Trophoblast cell (in vitro differentiated cells and primary cell): ENCODE measurements around the gene VPS45.

Experiments used
- DNase-seq, 2 donors: peaks; one replicate each; pipeline ENCODE4 v3.0.0-alpha.2; 2016
- H2AFZ ChIP-seq: 2 replicates; pipeline ENCODE4 v1.6.1; 2013; ENCODE audit warnings: low read length, moderate library complexity, mild to moderate bottlenecking; ENCODE audit not compliant: insufficient read depth, poor library complexity
- H2AK5ac ChIP-seq: 2 replicates; pipeline ENCODE4 v1.6.1; 2013; ENCODE audit warnings: mild to moderate bottlenecking, low read length
- H2BK120ac ChIP-seq: 2 replicates; pipeline ENCODE4 v1.6.1; 2013; ENCODE audit warnings: low read length, mild to moderate bottlenecking, moderate library complexity; ENCODE audit not compliant: insufficient read depth, poor library complexity
- H2BK12ac ChIP-seq: 2 replicates; pipeline ENCODE4 v1.6.1; 2013; ENCODE audit warnings: mild to moderate bottlenecking, low read length, moderate library complexity
- H2BK5ac ChIP-seq: 2 replicates; pipeline ENCODE4 v1.6.1; 2013; ENCODE audit warnings: low read length, low read depth, moderate library complexity, mild to moderate bottlenecking; ENCODE audit not compliant: poor library complexity
- H3K14ac ChIP-seq: 2 replicates; pipeline ENCODE4 v1.6.1; 2013; ENCODE audit warnings: mild to moderate bottlenecking, low read length
- H3K18ac ChIP-seq: 2 replicates; pipeline ENCODE4 v1.6.1; 2013; ENCODE audit warnings: mild to moderate bottlenecking, low read length
- H3K23ac ChIP-seq: 2 replicates; pipeline ENCODE4 v1.6.1; 2013; ENCODE audit warnings: low read length
- H3K27ac ChIP-seq: 2 replicates; pipeline ENCODE4 v1.5.1; 2013; ENCODE audit warnings: low read depth, mild to moderate bottlenecking, inconsistent platforms, low read length, moderate library complexity
- H3K27me3 ChIP-seq: 2 replicates; pipeline ENCODE4 v1.6.1; 2013; ENCODE audit warnings: inconsistent platforms, mild to moderate bottlenecking, low read length, moderate library complexity; ENCODE audit not compliant: insufficient read depth
- H3K36me3 ChIP-seq, 2 experiments: 1 replicate in 1 of 2; 2 replicates in 1 of 2; pipeline ENCODE4 v1.6.1; 2013; ENCODE audit warnings: low read length in 2 of 2, mild to moderate bottlenecking in 2 of 2, moderate library complexity in 1 of 2; ENCODE audit not compliant: insufficient read depth in 2 of 2, control insufficient read depth in 1 of 2
- H3K4ac ChIP-seq: 2 replicates; pipeline ENCODE4 v1.6.1; 2013; ENCODE audit warnings: low read depth, mild to moderate bottlenecking, low read length, moderate library complexity
- H3K4me1 ChIP-seq, 2 experiments: 1 replicate in 1 of 2; 2 replicates in 1 of 2; pipeline ENCODE4 v1.6.1; 2013; ENCODE audit warnings: low read length in 2 of 2, mild to moderate bottlenecking in 2 of 2, moderate library complexity in 1 of 2; ENCODE audit not compliant: insufficient read depth in 2 of 2, control insufficient read depth in 1 of 2
- H3K4me2 ChIP-seq: 2 replicates; pipeline ENCODE4 v1.6.1; 2013; ENCODE audit warnings: inconsistent platforms, mild to moderate bottlenecking, low read length, moderate library complexity
- H3K4me3 ChIP-seq: 2 replicates; pipeline ENCODE4 v1.5.1; 2013; ENCODE audit warnings: mild to moderate bottlenecking, low read depth, low read length, inconsistent platforms
- H3K79me1 ChIP-seq: one replicate; pipeline ENCODE4 v1.6.1; 2013; ENCODE audit warnings: low read length
- H3K79me2 ChIP-seq: 2 replicates; pipeline ENCODE4 v1.6.1; 2013; ENCODE audit warnings: low read length, mild to moderate bottlenecking; ENCODE audit not compliant: control insufficient read depth, insufficient read depth, poor library complexity
- H3K9ac ChIP-seq: 2 replicates; pipeline ENCODE4 v1.6.1; 2013; ENCODE audit warnings: mild to moderate bottlenecking, low read length
- H3K9me3 ChIP-seq: 2 replicates; pipeline ENCODE4 v1.6.1; 2013; ENCODE audit warnings: low read depth, mild to moderate bottlenecking, control low read depth, inconsistent platforms, low read length; ENCODE audit not compliant: insufficient read depth
- H4K12ac ChIP-seq: 2 replicates; pipeline ENCODE4 v1.6.1; 2013; ENCODE audit warnings: low read depth, mild to moderate bottlenecking, low read length, moderate library complexity
- H4K8ac ChIP-seq: 2 replicates; pipeline ENCODE4 v1.6.1; 2013; ENCODE audit warnings: low read depth, mild to moderate bottlenecking, low read length, moderate library complexity
- H4K91ac ChIP-seq: one replicate; pipeline ENCODE4 v1.6.1; 2013; ENCODE audit warnings: low read depth, mild to moderate bottlenecking, low read length, moderate library complexity
- WGBS: extraction: QIAGEN DNeasy Blood & Tissue Kit; methylation state at CpG from one replicate; pipeline ENCODE4 v1.1.7; 2013; ENCODE audit warnings: missing lambda C conversion rate; ENCODE audit not compliant: insufficient read length, insufficient coverage; ENCODE audit errors: extremely low coverage; 5-methylcytosine and 5-hydroxymethylcytosine counted together

The VPS45 gene

GRCh38 chr1:150164224-150164623 is 96.6 kb downstream of the VPS45 start:
- H4K12ac ChIP-seq: no peak overlapping the region
- peak overlapping the region; percentile 29 for H2BK120ac ChIP-seq
- H2AFZ ChIP-seq: no peak overlapping the region
- WGBS: no CpG with 5 or more reads among the region's 5 CpGs
- no peak overlapping the region for H4K8ac ChIP-seq
- no peak for DNase-seq
- H3K4me2 ChIP-seq: no peak overlapping the region
- no peak overlapping the region for H3K23ac ChIP-seq
- H3K27ac ChIP-seq: no peak overlapping the region
- peaks cover 8 to 9% of the 10 kb centered on the region in 2 experiments for H3K36me3 ChIP-seq
- H3K14ac ChIP-seq: peak overlapping the region; percentile 9
- no peak overlapping the region for H3K4me3 ChIP-seq
- H3K9me3 ChIP-seq: no peaks in the 10 kb centered on the region
- no peaks in the 10 kb centered on the region for H3K27me3 ChIP-seq
- peak overlapping the region; percentile 71 for H4K91ac ChIP-seq
- peaks cover 2% of the 10 kb centered on the region for H3K79me2 ChIP-seq
- peaks cover 17% of the 10 kb centered on the region for H3K79me1 ChIP-seq
- H2BK5ac ChIP-seq: no peak overlapping the region
- H2AK5ac ChIP-seq: peak overlapping the region; percentile 55
- H3K4me1 ChIP-seq: peaks cover 21 to 28% of the 10 kb centered on the region in 2 experiments
- no peak overlapping the region for H3K9ac ChIP-seq
- H2BK12ac ChIP-seq: peak overlapping the region; percentile 33
- no peak overlapping the region for H3K18ac ChIP-seq
- H3K4ac ChIP-seq: no peak overlapping the region

- Histone ChIP-seq H3K23ac (no peak overlapping the region), H2AK5ac (no peak overlapping the region), H4K12ac (no peak overlapping the region), H3K9ac (no peak overlapping the region), H3K27ac (no peak overlapping the region), H3K36me3 (peaks cover 3% of the 10 kb centered on the region in 2 experiments), H2BK120ac (peak overlapping the region; percentile 7), H4K8ac (no peak overlapping the region), H3K4ac (no peak overlapping the region), H2BK12ac (peak overlapping the region; percentile 61), H3K79me2 (peaks cover 2% of the 10 kb centered on the region), H2AFZ (no peak overlapping the region), H2BK5ac (no peak overlapping the region), H3K4me1 (peaks cover 21 to 30% of the 10 kb centered on the region in 2 experiments), H3K14ac (no peak overlapping the region), H3K4me3 (no peak overlapping the region), H3K9me3 (no peaks in the 10 kb centered on the region), H3K27me3 (no peaks in the 10 kb centered on the region), H3K4me2 (no peak overlapping the region), H3K18ac (no peak overlapping the region), H3K79me1 (peaks cover 17% of the 10 kb centered on the region), H4K91ac (peak overlapping the region; percentile 34)
- WGBS: no CpG with 5 or more reads among the region's 5 CpGs
- DNase-seq: no peak
Measured at GRCh38 chr1:150164779-150165178, 97.2 kb downstream of the VPS45 start.

GRCh38 chr1:150165622-150166612 is 98.3 kb downstream of the VPS45 start:
- Histone ChIP-seq H3K4me1 (peaks cover 21 to 31% of the 10 kb centered on the region in 2 experiments), H3K79me2 (peaks cover 2% of the 10 kb centered on the region), H3K79me1 (peaks cover 17% of the 10 kb centered on the region), H4K91ac (no peak overlapping the region), H3K23ac (no peak overlapping the region), H2BK12ac (no peak overlapping the region), H3K9me3 (no peaks in the 10 kb centered on the region), H2AK5ac (no peak overlapping the region), H2AFZ (no peak overlapping the region), H3K36me3 (no peaks in the 10 kb centered on the region), H2BK120ac (no peak overlapping the region), H3K27me3 (no peaks in the 10 kb centered on the region), H2BK5ac (no peak overlapping the region), H4K8ac (no peak overlapping the region), H3K9ac (no peak overlapping the region), H3K4ac (no peak overlapping the region), H3K27ac (no peak overlapping the region), H3K4me2 (no peak overlapping the region), H3K18ac (no peak overlapping the region), H4K12ac (no peak overlapping the region), H3K4me3 (no peak overlapping the region), H3K14ac (no peak overlapping the region)
- WGBS: no CpG with 5 or more reads among the region's 14 CpGs
- DNase-seq: peak in 1 of 2 donors; percentile 43

- no peak overlapping the region for H3K23ac ChIP-seq
- H3K79me2 ChIP-seq: no peaks in the 10 kb centered on the region
- H3K27ac ChIP-seq: no peak overlapping the region
- H2BK5ac ChIP-seq: no peak overlapping the region
- H3K27me3 ChIP-seq: no peaks in the 10 kb centered on the region
- peak; percentile 58 to 71 for DNase-seq
- no peak overlapping the region for H4K8ac ChIP-seq
- no peak overlapping the region for H3K4me2 ChIP-seq
- no peak overlapping the region for H2AK5ac ChIP-seq
- no peak overlapping the region for H4K91ac ChIP-seq
- H3K36me3 ChIP-seq: no peaks in the 10 kb centered on the region
- H3K4me3 ChIP-seq: no peak overlapping the region
- H4K12ac ChIP-seq: no peak overlapping the region
- H3K4me1 ChIP-seq: peaks cover 12 to 19% of the 10 kb centered on the region in 2 experiments
- peaks cover 12% of the 10 kb centered on the region for H3K79me1 ChIP-seq
- no peak overlapping the region for H2BK12ac ChIP-seq
- H3K9ac ChIP-seq: no peak overlapping the region
- H2BK120ac ChIP-seq: no peak overlapping the region
- no peak overlapping the region for H2AFZ ChIP-seq
- H3K9me3 ChIP-seq: no peaks in the 10 kb centered on the region
- H3K14ac ChIP-seq: no peak overlapping the region
- H3K4ac ChIP-seq: no peak overlapping the region
- H3K18ac ChIP-seq: no peak overlapping the region
- no CpG with 5 or more reads among the region's 6 CpGs for WGBS
Measured at GRCh38 chr1:150168960-150169601, 101.5 kb downstream of the VPS45 start.
